Neuron (in vitro differentiated cells): ENCODE measurements around the gene C6orf15.

Experiments used
- H2AFZ ChIP-seq: one replicate; pipeline ENCODE4 v1.6.1; 2013; ENCODE audit warnings: low read depth, mild to moderate bottlenecking, inconsistent platforms, low read length, moderate library complexity
- H3K27me3 ChIP-seq: one replicate; pipeline ENCODE4 v1.6.1; 2013; ENCODE audit warnings: low read length; ENCODE audit not compliant: insufficient read depth
- H3K36me3 ChIP-seq: one replicate; pipeline ENCODE4 v1.6.1; 2013; ENCODE audit warnings: low read length; ENCODE audit not compliant: insufficient read depth
- H3K4me1 ChIP-seq: one replicate; pipeline ENCODE4 v1.6.1; 2013; ENCODE audit warnings: low read length; ENCODE audit not compliant: insufficient read depth
- H3K4me3 ChIP-seq: 2 replicates; pipeline ENCODE4 v1.5.1; 2013; ENCODE audit warnings: mild to moderate bottlenecking, low read length, moderate library complexity
- H3K9me3 ChIP-seq: one replicate; pipeline ENCODE4 v1.6.1; 2013; ENCODE audit warnings: low read length

Gene C6orf15

GRCh38 chr6:31065556-31065955 is 46.8 kb downstream of the C6orf15 start:
- Histone ChIP-seq H3K36me3 (no peaks in the 10 kb centered on the region), H3K4me3 (no peak overlapping the region), H3K27me3 (no peaks in the 10 kb centered on the region), H3K9me3 (no peaks in the 10 kb centered on the region), H2AFZ (no peak overlapping the region), H3K4me1 (peaks cover 21% of the 10 kb centered on the region)

GRCh38 chr6:31063906-31064435 is 48.4 kb downstream of the C6orf15 start:
- H3K36me3 ChIP-seq: no peaks in the 10 kb centered on the region
- H3K9me3 ChIP-seq: no peaks in the 10 kb centered on the region
- no peak overlapping the region for H3K4me3 ChIP-seq
- H2AFZ ChIP-seq: no peak overlapping the region
- H3K4me1 ChIP-seq: peaks cover 7% of the 10 kb centered on the region
- no peaks in the 10 kb centered on the region for H3K27me3 ChIP-seq
